CD4-positive, alpha-beta T cell treated with Interferon gamma for 1 hour (primary cell): ENCODE results near the gene SORBS2.

Experiments
- DNase-seq: peaks from one replicate; pipeline ENCODE4 v3.0.0-alpha.2; 2020

Gene SORBS2

GRCh38 chr4:185542626-185543315 is 269.2 kb downstream of the SORBS2 start:
- DNase-seq, result no peak

- no peak for DNase-seq
These were observed 270.7 kb downstream of the SORBS2 start for GRCh38 chr4:185541251-185541727.

- DNase-seq, result no peak
These were observed 271.4 kb downstream of the SORBS2 start for GRCh38 chr4:185540487-185541120.

GRCh38 chr4:185540040-185540439 is 272.0 kb downstream of the SORBS2 start:
- DNase-seq, result no peak

GRCh38 chr4:185538806-185539205 is 273.2 kb downstream of the SORBS2 start:
- DNase-seq, result no peak

- no peak for DNase-seq
These were observed 275.6 kb downstream of the SORBS2 start for GRCh38 chr4:185536411-185536709.

- DNase-seq, result no peak
These were observed 276.2 kb downstream of the SORBS2 start for GRCh38 chr4:185535612-185536410.
